ENCODE measurements around the gene SLC39A7.

DNA sequence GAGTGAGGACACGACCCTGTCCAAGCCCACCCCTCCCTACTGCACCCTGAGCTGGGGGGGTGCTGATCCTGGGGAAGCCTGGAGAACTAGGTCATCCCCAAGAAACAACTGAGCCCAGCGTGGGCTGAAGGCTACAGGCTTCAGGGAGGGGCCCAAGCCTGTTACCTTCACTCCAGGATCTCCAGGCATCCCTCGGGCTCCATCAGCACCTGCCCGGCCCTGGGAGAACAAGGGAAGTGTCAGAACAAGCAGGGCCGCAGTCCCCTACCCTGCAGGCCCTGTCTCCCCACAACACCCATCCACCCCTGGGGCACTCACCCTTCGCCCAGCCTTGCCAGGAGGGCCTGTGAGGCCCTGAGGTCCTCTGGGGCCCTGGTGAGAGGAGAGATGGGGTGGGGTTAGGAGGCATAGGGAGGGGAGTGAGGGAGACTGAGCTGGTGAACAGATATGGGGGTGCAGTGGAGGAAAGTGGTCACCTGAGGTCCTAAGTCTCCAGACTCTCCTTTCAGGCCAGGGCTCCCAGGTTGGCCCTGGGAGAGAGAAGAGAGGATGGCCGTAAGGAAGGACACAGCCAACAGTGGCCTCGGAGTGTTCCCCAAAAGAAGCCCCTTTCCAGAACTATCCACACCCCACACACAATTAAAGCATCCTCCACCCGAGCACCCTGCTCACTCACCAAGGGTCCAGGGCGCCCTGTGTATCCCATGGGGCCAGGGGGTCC lies 21.8 kb upstream of the SLC39A7 start:
- no peak for TF ChIP-seq EZH2 (IDR thresholded peaks at IDR 0.05; ENCODE audit: insufficient read depth, poor library complexity, severe bottlenecking)
- TF ChIP-seq EZH2phosphoT487 (IDR thresholded peaks at IDR 0.05; ENCODE audit: insufficient read depth, low read depth): no peak
